Uterus (tissue), 2 donors: ENCODE data around the gene PRRG2.

Experiments
- POLR2A ChIP-seq, 2 donors: fragments of 450-650 bp; IDR thresholded peaks; one replicate each; pipeline ENCODE4 v1.6.1; 2016; ENCODE audit warnings: antibody characterized with exemption in 2 of 2, mild to moderate bottlenecking in 1 of 2, moderate library complexity in 1 of 2
- TF ChIP-seq, protein P1 (sequence below), 4 experiments: fragments of 200-600 bp in 2 of 4; fragments of 450-650 bp in 2 of 4; sonication (generic) in 2 of 4; IDR thresholded peaks; one replicate each; pipeline ENCODE4 v1.5.1; 2016 to 2019; ENCODE audit warnings: antibody characterized with exemption in 4 of 4, mild to moderate bottlenecking in 2 of 4, moderate library complexity in 1 of 4

DNA sequence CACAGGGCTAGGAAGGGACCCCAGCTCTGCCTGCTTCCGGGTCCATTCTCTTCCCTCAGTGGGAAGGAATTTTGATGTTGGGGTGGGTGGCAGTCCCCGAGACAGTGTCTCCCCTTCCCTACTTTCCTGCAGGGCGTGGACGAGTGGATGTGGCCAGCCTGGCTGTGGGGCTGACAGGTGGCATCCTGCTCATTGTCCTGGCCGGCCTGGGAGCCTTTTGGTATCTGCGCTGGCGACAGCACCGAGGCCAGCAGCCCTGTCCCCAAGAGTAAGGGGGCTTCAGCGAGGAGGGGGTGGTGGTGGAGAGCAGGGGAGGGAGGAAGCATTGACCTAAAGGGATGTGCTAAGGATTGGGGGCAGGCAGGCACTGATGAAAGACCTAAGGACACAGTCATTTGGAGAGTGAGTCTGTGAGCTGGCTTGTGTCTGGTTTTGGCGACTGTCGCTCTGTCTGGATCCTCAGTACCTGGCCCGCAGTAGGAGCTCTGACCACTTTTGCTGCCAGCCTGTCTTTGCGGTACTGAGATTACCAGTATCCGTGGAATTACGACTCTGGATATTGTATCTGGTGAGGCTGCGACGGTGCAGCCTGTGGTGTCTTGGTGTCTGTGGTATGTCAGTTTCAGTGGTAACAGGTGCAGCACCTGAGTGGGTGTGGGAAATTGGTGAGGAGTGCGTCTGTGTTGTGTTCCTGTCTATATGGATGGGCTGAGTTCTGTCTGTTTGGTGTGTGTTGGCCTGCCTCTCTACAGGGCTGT lies 7.4 kb downstream of the PRRG2 start:
- TF ChIP-seq, protein P1, sequence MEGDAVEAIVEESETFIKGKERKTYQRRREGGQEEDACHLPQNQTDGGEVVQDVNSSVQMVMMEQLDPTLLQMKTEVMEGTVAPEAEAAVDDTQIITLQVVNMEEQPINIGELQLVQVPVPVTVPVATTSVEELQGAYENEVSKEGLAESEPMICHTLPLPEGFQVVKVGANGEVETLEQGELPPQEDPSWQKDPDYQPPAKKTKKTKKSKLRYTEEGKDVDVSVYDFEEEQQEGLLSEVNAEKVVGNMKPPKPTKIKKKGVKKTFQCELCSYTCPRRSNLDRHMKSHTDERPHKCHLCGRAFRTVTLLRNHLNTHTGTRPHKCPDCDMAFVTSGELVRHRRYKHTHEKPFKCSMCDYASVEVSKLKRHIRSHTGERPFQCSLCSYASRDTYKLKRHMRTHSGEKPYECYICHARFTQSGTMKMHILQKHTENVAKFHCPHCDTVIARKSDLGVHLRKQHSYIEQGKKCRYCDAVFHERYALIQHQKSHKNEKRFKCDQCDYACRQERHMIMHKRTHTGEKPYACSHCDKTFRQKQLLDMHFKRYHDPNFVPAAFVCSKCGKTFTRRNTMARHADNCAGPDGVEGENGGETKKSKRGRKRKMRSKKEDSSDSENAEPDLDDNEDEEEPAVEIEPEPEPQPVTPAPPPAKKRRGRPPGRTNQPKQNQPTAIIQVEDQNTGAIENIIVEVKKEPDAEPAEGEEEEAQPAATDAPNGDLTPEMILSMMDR (IDR thresholded peaks at IDR 0.05) = no peak
- no peak for TF ChIP-seq POLR2A (IDR thresholded peaks at IDR 0.05)
